ENCODE data around the gene TACO1. TPM values are rescaled to one million over a fixed set of nuclear protein-coding genes. Genes with fewer than 3 reads are reported as not detected.

TACO1 gene
- total RNA-seq, 2 donors from 2014 or later = 11.1 to 11.4 TPM

DNA sequence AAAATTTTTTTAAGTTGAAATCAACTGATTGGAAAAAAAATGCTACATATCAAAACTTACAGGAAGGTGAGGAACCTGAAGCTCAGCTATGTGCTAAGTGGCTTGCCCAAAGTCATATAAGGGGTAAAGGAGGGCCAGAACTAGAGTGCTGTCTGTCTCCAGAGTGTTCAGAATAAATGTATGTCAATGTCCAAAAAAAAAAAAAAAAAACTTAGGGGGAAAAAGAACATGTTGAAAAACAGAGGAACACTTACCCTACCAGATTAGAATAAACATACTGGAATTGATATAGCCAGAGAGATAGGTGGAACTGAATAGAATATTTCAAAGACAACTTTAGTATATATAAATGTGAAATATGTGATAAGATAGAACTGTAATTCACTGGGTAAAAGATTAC is 38.9 kb upstream of the TACO1 start:
- no peak overlapping the region for H3K4me3 ChIP-seq
- H3K9me3 ChIP-seq = no peaks in the 10 kb centered on the region
- no peaks in the 10 kb centered on the region for H3K36me3 ChIP-seq
- TF ChIP-seq CTCF (IDR thresholded peaks at IDR 0.05) = no peak
- H3K27me3 ChIP-seq (replicated peaks; ENCODE audit: insufficient read depth) = no peaks in the 10 kb centered on the region
- DNase-seq (ENCODE audit: low spot score) (no peak), ATAC-seq (ENCODE audit: insufficient number of reproducible peaks, low FRiP score, low read depth) (no peak)
- H3K4me1 ChIP-seq (ENCODE audit: control insufficient read depth in 1 of 2, low read depth in 2 of 2) = no peaks in the 10 kb centered on the region
- no peak overlapping the region for H3K27ac ChIP-seq

GRCh38 chr17:63563339-63563738 is 37.4 kb upstream of the TACO1 start:
- Histone ChIP-seq H3K9me3 (no peaks in the 10 kb centered on the region), H3K36me3 (no peaks in the 10 kb centered on the region), H3K4me3 (no peak overlapping the region), H3K27me3 (replicated peaks; ENCODE audit: insufficient read depth) (no peaks in the 10 kb centered on the region), H3K27ac (no peak overlapping the region), H3K4me1 (ENCODE audit: control insufficient read depth in 1 of 2, low read depth in 2 of 2) (no peaks in the 10 kb centered on the region)
- ATAC-seq (ENCODE audit: insufficient number of reproducible peaks, low FRiP score, low read depth) = no peak
- no peak for TF ChIP-seq CTCF (IDR thresholded peaks at IDR 0.05)
- no peak for DNase-seq (ENCODE audit: low spot score)

DNA sequence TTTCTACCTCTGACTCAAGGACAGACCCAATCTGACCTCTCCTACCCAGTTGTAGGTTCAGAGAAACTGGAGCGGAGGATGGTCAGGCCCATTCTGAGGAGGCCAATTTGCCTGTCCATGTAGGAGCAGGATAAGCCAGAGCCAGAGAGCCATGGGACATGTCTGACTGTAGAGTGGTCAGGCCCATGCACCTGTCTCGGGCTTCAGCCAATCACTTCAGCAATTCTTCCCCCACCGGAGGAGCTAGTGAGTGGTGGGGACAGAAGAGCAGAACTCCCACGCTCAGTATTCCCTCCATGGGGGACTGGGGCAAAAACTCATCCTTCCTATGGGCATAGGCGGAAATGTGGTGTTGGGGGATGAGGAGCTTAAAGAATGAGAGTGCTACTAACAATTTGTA is 36.1 kb upstream of the TACO1 start:
- H3K27ac ChIP-seq = no peak overlapping the region
- DNase-seq (ENCODE audit: low spot score) = no peak
- H3K9me3 ChIP-seq = no peaks in the 10 kb centered on the region
- H3K36me3 ChIP-seq = no peaks in the 10 kb centered on the region
- no peak overlapping the region for H3K4me3 ChIP-seq
- TF ChIP-seq CTCF (IDR thresholded peaks at IDR 0.05) = no peak
- H3K27me3 ChIP-seq (replicated peaks; ENCODE audit: insufficient read depth) = no peaks in the 10 kb centered on the region
- no peaks in the 10 kb centered on the region for H3K4me1 ChIP-seq (ENCODE audit: control insufficient read depth in 1 of 2, low read depth in 2 of 2)
- no peak for ATAC-seq (ENCODE audit: insufficient number of reproducible peaks, low FRiP score, low read depth)

DNA sequence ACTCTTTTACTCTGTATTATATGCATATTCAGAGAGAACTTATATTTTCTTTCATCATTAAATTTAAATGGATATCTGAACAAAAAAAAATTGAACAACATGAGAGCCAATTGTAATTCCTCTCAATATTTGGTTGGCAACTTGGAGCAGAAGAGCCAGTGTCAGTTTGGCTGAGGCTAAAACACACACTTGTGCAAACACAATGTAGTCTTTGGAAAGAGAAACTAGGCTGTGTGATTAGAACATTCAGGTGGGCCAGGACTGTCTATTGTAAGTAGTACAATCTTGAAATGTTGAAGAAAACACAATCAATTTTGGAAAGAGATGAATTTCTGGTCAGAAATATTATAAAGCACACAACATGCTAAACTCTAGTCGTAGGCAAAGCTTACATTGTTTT is 33.5 kb upstream of the TACO1 start:
- Histone ChIP-seq H3K9me3 (no peaks in the 10 kb centered on the region), H3K27me3 (replicated peaks; ENCODE audit: insufficient read depth) (no peaks in the 10 kb centered on the region), H3K4me3 (no peak overlapping the region), H3K36me3 (no peaks in the 10 kb centered on the region), H3K27ac (no peak overlapping the region), H3K4me1 (ENCODE audit: control insufficient read depth in 1 of 2, low read depth in 2 of 2) (no peaks in the 10 kb centered on the region)
- ATAC-seq (ENCODE audit: insufficient number of reproducible peaks, low FRiP score, low read depth) (no peak), DNase-seq (ENCODE audit: low spot score) (no peak)
- TF ChIP-seq CTCF (IDR thresholded peaks at IDR 0.05) = no peak

DNA sequence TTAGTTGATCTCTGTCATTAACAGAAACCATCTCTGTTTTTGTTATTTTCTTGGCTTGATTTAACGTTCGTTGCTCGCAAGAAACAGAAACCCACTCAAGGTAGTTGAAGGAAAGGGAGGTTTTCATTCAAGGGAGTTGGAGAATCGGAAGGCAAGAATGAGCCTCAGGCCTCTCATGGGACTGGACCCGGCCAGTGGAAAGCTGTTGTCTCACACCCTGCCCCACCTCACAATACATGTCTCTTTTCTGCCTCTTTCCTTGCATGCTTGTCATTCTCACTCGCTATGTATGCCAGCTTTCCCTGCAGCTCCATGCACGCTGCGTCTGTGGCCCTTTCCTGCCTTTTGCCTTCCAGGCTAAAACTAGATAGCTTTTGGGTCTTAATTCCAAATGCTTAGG is 32.1 kb upstream of the TACO1 start:
- ATAC-seq (ENCODE audit: insufficient number of reproducible peaks, low FRiP score, low read depth) = no peak
- no peak for TF ChIP-seq CTCF (IDR thresholded peaks at IDR 0.05)
- no peaks in the 10 kb centered on the region for H3K27me3 ChIP-seq (replicated peaks; ENCODE audit: insufficient read depth)
- no peak for DNase-seq (ENCODE audit: low spot score)
- H3K27ac ChIP-seq = no peak overlapping the region
- H3K9me3 ChIP-seq = no peaks in the 10 kb centered on the region
- H3K36me3 ChIP-seq = no peaks in the 10 kb centered on the region
- no peak overlapping the region for H3K4me3 ChIP-seq
- H3K4me1 ChIP-seq (ENCODE audit: control insufficient read depth in 1 of 2, low read depth in 2 of 2) = no peaks in the 10 kb centered on the region
